Neural progenitor cell (in vitro differentiated cells): ENCODE data around the gene ATP6V1B1.

Experiments
- CTCF ChIP-seq: fragments of 200-600 bp; sonication (generic); IDR thresholded peaks from 2 replicates; pipeline ENCODE4 v1.5.1; 2017; ENCODE audit warnings: antibody characterized with exemption, mild to moderate bottlenecking
- EZH2 ChIP-seq: fragments of 200-600 bp; sonication (generic); IDR thresholded peaks from 2 replicates; pipeline ENCODE4 v1.6.1; 2017; ENCODE audit warnings: antibody characterized with exemption, mild to moderate bottlenecking, moderate library complexity
- EZH2phosphoT487 ChIP-seq: fragments of 200-600 bp; sonication (generic); IDR thresholded peaks from 2 replicates; pipeline ENCODE4 v1.6.1; 2017; ENCODE audit warnings: antibody characterized with exemption

DNA sequence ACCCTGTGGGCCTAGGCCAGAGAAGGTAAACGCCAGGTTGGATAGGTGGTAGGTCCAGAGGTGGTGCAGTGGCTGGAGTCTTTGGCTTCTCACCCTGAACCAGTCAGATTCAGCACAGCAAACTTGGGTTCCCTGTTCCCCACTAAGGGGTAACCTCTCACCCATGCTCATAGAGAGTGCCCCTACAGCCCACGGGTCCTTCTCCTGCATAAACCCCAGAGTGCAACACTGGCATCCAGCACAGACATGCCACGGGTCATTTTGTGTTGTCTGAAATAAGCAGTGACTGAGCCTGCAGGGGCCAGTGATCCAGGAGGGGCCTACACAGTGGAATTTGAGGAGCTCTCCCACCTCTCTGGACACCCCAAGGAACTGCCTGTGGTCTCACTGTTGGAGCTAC lies 40.5 kb upstream of the ATP6V1B1 start:
- TF ChIP-seq CTCF (no peak), EZH2 (no peak), EZH2phosphoT487 (no peak)
